HT-29 (cell line): ENCODE measurements around the gene SOD2. TPM values are rescaled to one million over a fixed set of nuclear protein-coding genes. Genes with fewer than 3 reads are reported as not detected.

ENCODE experiments used
- small RNA-seq: library from RNA; depleted of rRNA; stranded (forward); fragments of <200 nt; gene quantifications from one replicate; pipeline ENCODE3, GENCODE V24; 2014
- total RNA-seq: library from RNA; depleted of rRNA; stranded (reverse); fragments of >200 nt; shearing (Covaris generic); gene quantifications from 2 replicates; pipeline ENCODE4 v1.2.3, GENCODE V29; 2014; rRNA removed

Gene SOD2
- total RNA-seq, 1 experiment from 2014 or later = 64.8 TPM

Small RNA genes within 50 kb of the gene (small RNA-seq; reads per million reads assigned to genes)
- gene RNU4ATAC18P = not detected

Other genes with a start within 250 kb of the SOD2 start
- 53.2 and 61.5 TPM in 2 replicates for gene WTAP, start 34.3 kb upstream of the SOD2 start, total RNA-seq
- gene ACAT2, start 68.8 kb upstream of the SOD2 start, total RNA-seq = 60.2 and 70.4 TPM in 2 replicates
- 382 and 401 TPM in 2 replicates for gene TCP1, start 96.4 kb upstream of the SOD2 start, total RNA-seq
- 98.4 and 101 TPM in 2 replicates for gene MRPL18, start 97.2 kb upstream of the SOD2 start, total RNA-seq
- not detected in 2 replicates for gene PNLDC1, start 107.0 kb upstream of the SOD2 start, total RNA-seq
- gene MAS1, start 197.7 kb upstream of the SOD2 start, total RNA-seq = not detected in 2 replicates